Colonic mucosa (tissue), 4 donors: ENCODE data around the gene INHBB. TPM values are rescaled to one million over a fixed set of nuclear protein-coding genes. Genes with fewer than 3 reads are reported as not detected.

Experiments used
- DNase-seq: peaks from one replicate; pipeline ENCODE4 v3.0.0-alpha.2; 2020
- H3K27ac ChIP-seq: fragments of 200-600 bp; one replicate; pipeline ENCODE4 v1.8.0; 2021
- H3K27me3 ChIP-seq: fragments of 200-600 bp; one replicate; pipeline ENCODE4 v1.8.0; 2021
- H3K36me3 ChIP-seq: fragments of 200-600 bp; one replicate; pipeline ENCODE4 v1.8.0; 2021
- H3K4me1 ChIP-seq: fragments of 200-600 bp; one replicate; pipeline ENCODE4 v1.8.0; 2021; ENCODE audit warnings: mild to moderate bottlenecking
- H3K4me3 ChIP-seq: fragments of 200-600 bp; one replicate; pipeline ENCODE4 v1.8.0; 2021
- H3K9ac ChIP-seq, 2 donors: one replicate each; pipeline ENCODE4 v1.7.0; 2013; ENCODE audit warnings: control low read depth in 2 of 2, low read depth in 2 of 2, low read length in 2 of 2
- H3K9me3 ChIP-seq: fragments of 200-600 bp; one replicate; pipeline ENCODE4 v1.8.0; 2021
- CTCF ChIP-seq: fragments of 200-600 bp; IDR thresholded peaks from one replicate; pipeline ENCODE4 v1.8.0; 2022; ENCODE audit warnings: antibody characterized with exemption, mild to moderate bottlenecking
- intact Hi-C: fragments of 100-400 bp; cut with DNase I; formaldehyde crosslinking; loops from one replicate; pipeline ENCODE4 v1.14.1; 2022
- total RNA-seq, 2 donors: library from RNA; stranded (reverse); fragmentation: NEBNext Ultra II Directional in 1 of 2; extraction: Animal tissue kit (Norgen Biotek cat#: 25700) in 1 of 2; gene quantifications; one replicate each; pipeline ENCODE4 v1.2.1, GENCODE V29; 2021
- donor health status: healthy.
- donor health status: DM: no; HTN: no; CAD: no.
- donor health status: DM: no; HTN: no; CAD: no.

Gene INHBB
- total RNA-seq, 2 donors from 2014 or later: 0.30 to 3.1 TPM

- no peak overlapping the region for H3K9ac ChIP-seq
These were observed 50.3 kb downstream of the INHBB start for GRCh38 chr2:120396013-120396860.

GRCh38 chr2:120396861-120397811 is 51.2 kb downstream of the INHBB start:
- Histone ChIP-seq H3K9ac (no peak overlapping the region), H3K27me3 (no peaks in the 10 kb centered on the region), H3K36me3 (no peaks in the 10 kb centered on the region), H3K9me3 (no peaks in the 10 kb centered on the region), H3K4me3 (no peak overlapping the region), H3K4me1 (no peaks in the 10 kb centered on the region), H3K27ac (no peak overlapping the region)
- intact Hi-C loops: no loop called here
- no peak for TF ChIP-seq CTCF
- DNase-seq: no peak

More at GRCh38 chr2:120396013-120396860, 50.3 kb downstream of the INHBB start:
- no peaks in the 10 kb centered on the region for H3K36me3 ChIP-seq
- no peaks in the 10 kb centered on the region for H3K4me1 ChIP-seq
- no peak for DNase-seq
- no peak overlapping the region for H3K27ac ChIP-seq
- H3K27me3 ChIP-seq: no peaks in the 10 kb centered on the region
- no peaks in the 10 kb centered on the region for H3K9me3 ChIP-seq
- intact Hi-C loops: no loop called here
- no peak for TF ChIP-seq CTCF
- H3K4me3 ChIP-seq: no peak overlapping the region

DNA sequence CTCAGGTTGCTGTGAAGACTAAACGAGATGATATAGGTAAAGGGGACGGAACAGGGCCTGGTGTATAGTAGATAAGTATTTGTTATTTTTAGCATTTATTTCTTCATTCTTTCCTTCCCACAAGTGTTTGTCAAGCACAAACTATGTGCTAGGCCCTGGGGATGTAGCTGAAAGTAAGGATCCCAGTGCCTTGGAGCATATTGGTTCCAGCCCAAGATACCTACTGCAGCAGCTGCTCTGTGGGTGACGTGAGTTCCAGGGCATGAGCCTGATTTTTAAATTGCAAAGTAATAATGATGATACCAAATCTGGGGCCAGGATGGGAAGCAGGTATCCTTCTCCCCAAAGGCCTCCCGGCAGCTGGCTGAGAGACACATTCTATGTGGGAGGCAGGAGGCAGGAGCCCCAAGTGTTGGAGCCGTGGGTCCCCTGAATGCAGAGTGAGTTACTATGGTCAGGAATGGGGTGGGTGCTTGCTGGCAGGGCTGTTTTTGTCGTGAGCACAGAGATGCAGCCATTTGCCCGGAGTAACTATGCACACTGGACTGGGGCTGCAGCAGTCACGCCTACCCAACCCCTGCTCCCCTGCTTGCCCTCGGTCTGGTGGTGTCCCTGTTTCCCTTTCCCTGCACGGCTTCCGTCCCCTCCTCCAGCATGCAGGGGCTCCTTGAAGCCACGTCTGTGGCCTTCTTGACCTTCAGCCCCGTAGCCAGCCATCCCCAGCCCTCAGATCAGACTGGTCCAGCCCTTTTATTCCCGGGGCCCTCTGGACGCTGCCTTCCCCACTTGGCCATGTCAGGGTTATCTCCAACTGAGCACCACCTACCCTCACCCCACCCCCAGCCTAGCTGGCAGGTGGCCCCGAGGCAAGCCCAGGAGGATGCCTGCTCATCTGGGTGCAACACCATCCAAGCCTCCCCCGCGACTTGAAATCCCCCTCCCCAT is 52.4 kb downstream of the INHBB start:
- no peak for TF ChIP-seq CTCF
- intact Hi-C loops: no loop called here
- DNase-seq: no peak

DNA sequence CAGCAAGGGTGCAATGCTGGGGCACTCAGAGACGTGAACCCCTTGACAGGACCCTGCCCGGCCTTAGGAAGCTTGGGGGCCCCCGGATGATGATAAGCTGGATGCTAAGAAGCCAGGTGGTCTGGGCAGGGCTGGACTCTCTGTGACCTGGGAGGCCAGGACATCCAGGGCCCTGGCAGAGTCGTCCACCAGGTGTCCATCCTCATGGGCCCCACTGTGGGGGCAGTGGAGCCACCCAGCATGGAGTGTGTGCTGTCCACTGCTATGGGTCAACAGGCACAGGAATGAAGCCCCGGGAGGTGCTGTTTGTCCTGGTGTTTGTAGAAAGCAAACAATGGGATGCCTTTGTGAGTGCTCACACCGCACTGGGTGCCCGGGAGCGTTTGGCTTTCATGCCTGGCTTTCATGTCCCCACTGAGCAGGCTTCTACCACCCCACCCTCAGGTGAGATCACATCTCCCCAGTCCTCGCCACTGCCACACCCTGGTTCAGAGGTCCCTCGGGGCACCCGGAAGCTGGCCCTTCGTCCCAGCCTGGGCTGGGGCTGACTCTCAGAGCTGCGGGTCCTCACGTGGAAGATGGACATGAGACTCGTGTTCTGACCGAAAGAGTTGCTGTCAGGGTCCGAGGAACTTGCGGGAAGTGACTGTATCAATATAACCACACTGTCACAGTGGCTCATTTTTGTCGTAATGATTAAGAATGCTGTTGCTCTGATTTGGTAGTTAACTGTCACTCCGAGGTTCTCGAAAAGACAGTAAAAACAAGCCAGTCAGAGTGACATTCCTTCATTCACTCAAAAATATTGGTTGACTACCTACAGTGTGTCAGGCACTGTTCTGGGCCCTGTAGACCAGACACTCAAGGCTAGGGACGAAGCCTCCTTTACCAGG is 53.3 kb downstream of the INHBB start:
- no peaks in the 10 kb centered on the region for H3K9me3 ChIP-seq
- no peaks in the 10 kb centered on the region for H3K4me1 ChIP-seq
- no peaks in the 10 kb centered on the region for H3K36me3 ChIP-seq
- H3K4me3 ChIP-seq: no peak overlapping the region
- H3K27ac ChIP-seq: no peak overlapping the region
- DNase-seq: no peak
- no peak overlapping the region for H3K9ac ChIP-seq
- H3K27me3 ChIP-seq: no peaks in the 10 kb centered on the region
- TF ChIP-seq CTCF: no peak
- intact Hi-C loops: no loop called here

More for the DNA sequence above, 52.4 kb downstream of the INHBB start:
- Histone ChIP-seq H3K9ac (no peak overlapping the region), H3K36me3 (no peaks in the 10 kb centered on the region), H3K9me3 (no peaks in the 10 kb centered on the region), H3K27ac (no peak overlapping the region), H3K27me3 (no peaks in the 10 kb centered on the region), H3K4me3 (no peak overlapping the region), H3K4me1 (no peaks in the 10 kb centered on the region)
